HEK293 (cell line): ENCODE measurements around the gene RBFOX2.

ENCODE experiments used
- CTCF ChIA-PET: fragments of 350-600 bp; formaldehyde crosslinking; extraction: SDS; loops from one replicate; lab custom pipeline; 2021; ENCODE audit warnings: antibody characterized with exemption; lab: Yijun Ruan, JAX
- POLR2A ChIA-PET: fragments of 300-600 bp; formaldehyde crosslinking; extraction: SDS; loops from one replicate; lab custom pipeline; 2020; ENCODE audit warnings: antibody characterized with exemption, inconsistent platforms; lab: Yijun Ruan, JAX
- H3K27ac ChIP-seq: fragments of 200-500 bp; sonication (Bioruptor generic); 2 replicates; pipeline ENCODE4 v1.5.1; 2014; ENCODE audit warnings: low read depth, low read length, control low read depth, inconsistent platforms; ENCODE audit errors: extremely low read depth
- H3K36me3 ChIP-seq, 2 experiments: fragments of 200-500 bp in 1 of 2; sonication (Bioruptor generic) in 1 of 2; 1 replicate in 1 of 2; 2 replicates in 1 of 2; pipeline ENCODE4 v1.5.1; 2014 to 2017; ENCODE audit warnings: inconsistent platforms in 2 of 2, low read length in 2 of 2; ENCODE audit not compliant: control insufficient read depth in 2 of 2, insufficient read depth in 1 of 2
- H3K4me1 ChIP-seq: fragments of 200-500 bp; sonication (Bioruptor generic); 2 replicates; pipeline ENCODE4 v1.5.1; 2014; ENCODE audit warnings: mild to moderate bottlenecking, low read length, inconsistent platforms; ENCODE audit not compliant: control insufficient read depth, insufficient read depth
- H3K4me3 ChIP-seq: 2 replicates; pipeline ENCODE4 v1.5.1; 2011; ENCODE audit warnings: low read depth, mild to moderate bottlenecking, control low read depth, low read length, moderate library complexity
- H3K9me3 ChIP-seq: fragments of 200-500 bp; sonication (Bioruptor generic); 2 replicates; pipeline ENCODE4 v1.5.1; 2014; ENCODE audit warnings: low read depth, low read length, inconsistent platforms; ENCODE audit not compliant: control insufficient read depth, insufficient read depth
- GLI2 ChIP-seq: fragments of 450-650 bp; formaldehyde crosslinking; IDR thresholded peaks from 2 replicates; pipeline ENCODE4; 2017; ENCODE audit warnings: missing biosample characterization, missing genetic modification characterization, low read depth, borderline replicate concordance
- GLI4 ChIP-seq: fragments of 450-650 bp; formaldehyde crosslinking; IDR thresholded peaks from 2 replicates; pipeline ENCODE4 v1.5.1; 2016; ENCODE audit warnings: missing biosample characterization, missing genetic modification characterization
- KLF1 ChIP-seq: fragments of 450-650 bp; formaldehyde crosslinking; IDR thresholded peaks from 2 replicates; pipeline ENCODE4 v1.5.1; 2016; ENCODE audit warnings: missing biosample characterization, missing genetic modification characterization
- KLF8 ChIP-seq: fragments of 450-650 bp; formaldehyde crosslinking; IDR thresholded peaks from 2 replicates; pipeline ENCODE4 v1.5.1; 2016; ENCODE audit warnings: missing biosample characterization, missing genetic modification characterization
- MZF1 ChIP-seq: fragments of 450-650 bp; formaldehyde crosslinking; IDR thresholded peaks from 2 replicates; pipeline ENCODE4 v1.5.1; 2017; ENCODE audit warnings: missing biosample characterization, missing genetic modification characterization, borderline replicate concordance
- OVOL3 ChIP-seq: fragments of 450-650 bp; formaldehyde crosslinking; IDR thresholded peaks from 2 replicates; pipeline ENCODE4 v1.5.1; 2016; ENCODE audit warnings: missing biosample characterization, missing genetic modification characterization
- SCRT2 ChIP-seq: fragments of 450-650 bp; formaldehyde crosslinking; IDR thresholded peaks from 2 replicates; pipeline ENCODE4 v1.5.1; 2016; ENCODE audit warnings: missing biosample characterization, missing genetic modification characterization
- YY1 ChIP-seq: fragments of 450-650 bp; formaldehyde crosslinking; IDR thresholded peaks from 2 replicates; pipeline ENCODE4 v1.5.1; 2018; ENCODE audit warnings: missing biosample characterization, missing genetic modification characterization
- ZFHX2 ChIP-seq: fragments of 450-650 bp; formaldehyde crosslinking; conservative IDR thresholded peaks from 2 replicates; pipeline ENCODE4 v1.5.1; 2016; ENCODE audit warnings: missing biosample characterization, missing genetic modification characterization
- ZFP37 ChIP-seq: fragments of 450-650 bp; formaldehyde crosslinking; IDR thresholded peaks from 2 replicates; pipeline ENCODE4 v1.5.1; 2016; ENCODE audit warnings: missing biosample characterization, missing genetic modification characterization
- ZFP41 ChIP-seq: fragments of 450-650 bp; formaldehyde crosslinking; IDR thresholded peaks from 2 replicates; pipeline ENCODE4 v1.5.1; 2016; ENCODE audit warnings: missing biosample characterization, missing genetic modification characterization, borderline replicate concordance
- ZNF112 ChIP-seq: fragments of 450-650 bp; formaldehyde crosslinking; IDR thresholded peaks from 2 replicates; pipeline ENCODE4 v1.5.0; 2017; ENCODE audit warnings: missing biosample characterization, missing genetic modification characterization
- ZNF121 ChIP-seq: fragments of 450-650 bp; formaldehyde crosslinking; IDR thresholded peaks from 2 replicates; pipeline ENCODE4 v1.5.1; 2016; ENCODE audit warnings: missing biosample characterization, missing genetic modification characterization
- ZNF157 ChIP-seq: fragments of 450-650 bp; formaldehyde crosslinking; IDR thresholded peaks from 2 replicates; pipeline ENCODE4 v1.5.1; 2016; ENCODE audit warnings: missing biosample characterization, missing genetic modification characterization
- ZNF174 ChIP-seq: fragments of 450-650 bp; formaldehyde crosslinking; IDR thresholded peaks from 2 replicates; pipeline ENCODE4 v1.5.0; 2017; ENCODE audit warnings: missing biosample characterization, mild to moderate bottlenecking, missing genetic modification characterization
- ZNF24 ChIP-seq: fragments of 450-650 bp; formaldehyde crosslinking; IDR thresholded peaks from 2 replicates; pipeline ENCODE4 v1.5.1; 2016; ENCODE audit warnings: missing biosample characterization, missing genetic modification characterization
- ZNF335 ChIP-seq: fragments of 450-650 bp; formaldehyde crosslinking; conservative IDR thresholded peaks from 2 replicates; pipeline ENCODE4 v1.5.1; 2016; ENCODE audit warnings: missing biosample characterization, missing genetic modification characterization
- ZNF514 ChIP-seq: fragments of 450-650 bp; formaldehyde crosslinking; IDR thresholded peaks from 2 replicates; pipeline ENCODE4 v1.5.1; 2016; ENCODE audit warnings: missing biosample characterization, missing genetic modification characterization
- ZNF777 ChIP-seq: fragments of 450-650 bp; formaldehyde crosslinking; IDR thresholded peaks from 2 replicates; pipeline ENCODE4 v1.5.1; 2017; ENCODE audit warnings: missing biosample characterization, missing genetic modification characterization, borderline replicate concordance
- ZXDB ChIP-seq: fragments of 450-650 bp; formaldehyde crosslinking; IDR thresholded peaks from 2 replicates; pipeline ENCODE4 v1.5.1; 2016; ENCODE audit warnings: missing biosample characterization, missing genetic modification characterization
- TF ChIP-seq, protein P1 (sequence below): fragments of 450-650 bp; formaldehyde crosslinking; IDR thresholded peaks from 2 replicates; pipeline ENCODE4 v1.5.1; 2016; ENCODE audit warnings: missing biosample characterization, missing genetic modification characterization

The RBFOX2 gene

DNA sequence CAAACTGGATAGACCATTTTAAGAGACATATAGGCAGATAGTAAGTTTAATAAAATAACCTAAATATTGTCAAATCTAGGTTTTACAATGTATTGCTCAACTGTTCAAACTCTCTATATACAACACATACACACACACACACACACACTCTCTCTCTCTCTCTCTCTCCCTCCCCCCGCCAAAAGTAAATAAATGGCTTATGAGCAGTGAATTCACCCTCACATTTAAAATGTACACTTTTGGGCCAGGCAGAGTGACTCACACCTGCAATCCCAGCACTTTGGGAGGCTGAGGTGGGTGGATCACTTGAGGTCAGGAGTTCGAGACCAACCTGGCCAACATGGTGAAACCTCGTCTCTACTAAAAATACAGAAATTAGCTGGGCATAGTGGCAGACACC, 227.3 kb downstream of the RBFOX2 start (continued):
- TF ChIP-seq ZXDB: 0 out of 2 replicates have a peak, but pooled peaks have one; percentile 8

DNA sequence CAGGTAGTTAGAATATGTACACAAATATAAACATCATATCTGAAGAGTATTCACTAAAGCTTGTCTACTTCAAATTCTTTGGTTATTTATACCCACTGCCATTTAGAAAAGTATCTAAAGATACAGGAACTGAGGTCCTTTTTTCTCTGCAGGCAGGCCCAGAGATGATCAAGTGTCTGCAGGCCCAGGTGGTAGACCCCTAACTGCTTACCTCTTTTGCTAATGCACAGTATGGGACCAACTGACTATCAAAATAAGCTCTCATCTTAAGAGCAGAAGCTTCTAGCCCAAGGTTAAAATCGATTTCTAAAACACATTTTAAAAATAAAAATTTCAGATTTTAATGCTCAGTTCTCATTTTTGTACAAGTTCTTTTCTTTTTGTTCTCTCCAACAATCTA, 229.5 kb downstream of the RBFOX2 start:
- no peak for TF ChIP-seq ZNF777 (tag by site-specific recombination)
- TF ChIP-seq ZNF121 (tag by site-specific recombination): no peak
- peak; percentile 22; the same call in 1 of the 2 replicates for TF ChIP-seq SCRT2
- no peaks in the 10 kb centered on the region for H3K36me3 ChIP-seq
- H3K27ac ChIP-seq: no peak overlapping the region
- no peaks in the 10 kb centered on the region; the same call in 1 of the 2 replicates for H3K4me1 ChIP-seq
- ChIA-PET POLR2A (no interaction called here), CTCF (interaction anchor here (0.5 to 0.9 kb wide), 2 partner anchors 13 to 16 kb away, joined by 3 read pairs; no protein-coding TSS in a partner anchor)
- H3K9me3 ChIP-seq: no peaks in the 10 kb centered on the region
- no peak overlapping the region for H3K4me3 ChIP-seq

DNA sequence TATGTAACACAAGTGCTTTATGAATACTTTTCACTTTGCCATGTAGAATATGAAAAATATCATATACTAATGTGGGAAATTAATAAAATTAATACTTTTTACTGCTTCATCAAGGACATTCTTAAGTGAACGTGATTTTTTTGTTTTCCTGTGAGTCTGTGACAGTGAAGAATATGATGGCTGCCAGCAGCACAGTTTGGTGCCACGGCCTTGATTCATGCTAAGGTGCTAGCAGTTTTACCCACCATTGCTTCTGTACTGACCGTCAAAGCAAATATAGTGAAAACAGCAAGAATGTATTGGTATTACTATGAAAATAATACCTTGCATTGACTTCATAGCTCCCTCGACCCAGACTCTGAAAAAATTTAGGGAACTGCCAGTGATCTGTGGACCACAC, 231.2 kb downstream of the RBFOX2 start:
- ChIA-PET CTCF (interaction anchor here (0.6 to 2.1 kb wide), 3 partner anchors 19 to 268 kb away, joined by 3 to 10 read pairs (median 3); no protein-coding TSS in a partner anchor), POLR2A (interaction anchor here (0.6 kb wide), 1 partner anchor 15 kb away, joined by 3 read pairs; no protein-coding TSS in a partner anchor)
- Histone ChIP-seq H3K27ac (no peak overlapping the region), H3K9me3 (no peaks in the 10 kb centered on the region), H3K4me1 (peaks cover 5% of the 10 kb centered on the region; the same call in 1 of the 2 replicates), H3K4me3 (no peak overlapping the region), H3K36me3 (no peaks in the 10 kb centered on the region)
- no peak for TF ChIP-seq GLI2 (tag by site-specific recombination)
- no peak for TF ChIP-seq ZFHX2 (tag by site-specific recombination)
- no peak for TF ChIP-seq ZNF24 (tag by site-specific recombination)
- TF ChIP-seq ZFP37 (tag by site-specific recombination): no peak
- TF ChIP-seq MZF1 (tag by site-specific recombination): no peak
- no peak for TF ChIP-seq OVOL3 (tag by site-specific recombination)
- no peak for TF ChIP-seq ZNF157 (tag by site-specific recombination)

DNA sequence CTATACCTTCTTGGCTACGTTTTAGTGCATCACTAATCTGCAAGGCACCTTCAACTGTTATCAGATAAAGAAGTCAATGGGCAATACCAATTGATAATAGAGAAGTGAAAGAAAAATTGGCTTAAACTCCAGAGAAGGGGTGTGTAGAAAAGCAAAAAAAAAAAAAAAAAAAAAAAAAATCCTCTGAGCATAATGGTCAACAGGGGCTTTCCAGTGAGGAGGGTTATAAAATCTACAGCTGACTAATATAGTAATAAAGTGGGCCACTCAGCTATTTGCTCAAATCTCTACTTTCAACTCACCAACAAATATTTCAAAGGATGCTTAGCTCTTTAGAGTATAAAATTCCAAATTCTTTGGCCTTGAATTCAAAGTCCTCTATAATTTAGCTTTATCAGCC, 233.1 kb downstream of the RBFOX2 start:
- no peaks in the 10 kb centered on the region for H3K9me3 ChIP-seq
- H3K4me1 ChIP-seq: peaks cover 5% of the 10 kb centered on the region; the same call in 1 of the 2 replicates
- no peak overlapping the region for H3K27ac ChIP-seq
- no peak for TF ChIP-seq ZFP41 (tag by site-specific recombination)
- TF ChIP-seq ZNF335 (tag by site-specific recombination): no peak
- TF ChIP-seq KLF1: no peak
- TF ChIP-seq ZNF174 (tag by site-specific recombination): no peak
- no peak for TF ChIP-seq GLI4
- no peak for TF ChIP-seq YY1 (tag by site-specific recombination)
- no peak for TF ChIP-seq ZNF514 (tag by site-specific recombination)
- TF ChIP-seq, protein P1, sequence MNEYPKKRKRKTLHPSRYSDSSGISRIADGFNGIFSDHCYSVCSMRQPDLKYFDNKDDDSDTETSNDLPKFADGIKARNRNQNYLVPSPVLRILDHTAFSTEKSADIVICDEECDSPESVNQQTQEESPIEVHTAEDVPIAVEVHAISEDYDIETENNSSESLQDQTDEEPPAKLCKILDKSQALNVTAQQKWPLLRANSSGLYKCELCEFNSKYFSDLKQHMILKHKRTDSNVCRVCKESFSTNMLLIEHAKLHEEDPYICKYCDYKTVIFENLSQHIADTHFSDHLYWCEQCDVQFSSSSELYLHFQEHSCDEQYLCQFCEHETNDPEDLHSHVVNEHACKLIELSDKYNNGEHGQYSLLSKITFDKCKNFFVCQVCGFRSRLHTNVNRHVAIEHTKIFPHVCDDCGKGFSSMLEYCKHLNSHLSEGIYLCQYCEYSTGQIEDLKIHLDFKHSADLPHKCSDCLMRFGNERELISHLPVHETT (tag by site-specific recombination): no peak
- TF ChIP-seq KLF8 (tag by site-specific recombination): no peak
- no peak for TF ChIP-seq ZNF112 (tag by site-specific recombination)
- POLR2A ChIA-PET: interaction anchor here (0.9 kb wide), 1 partner anchor 40 kb away, joined by 4 read pairs; no protein-coding TSS in a partner anchor
- no peak overlapping the region for H3K4me3 ChIP-seq
- H3K36me3 ChIP-seq: peaks cover 0 to 4% of the 10 kb centered on the region in 2 experiments; a peak in 1 of 3 replicates
- CTCF ChIA-PET: interaction anchor here (0.6 to 2.1 kb wide), 2 partner anchors 270 to 442 kb away, joined by 4 to 10 read pairs; no protein-coding TSS in a partner anchor
